Measurements from ENCODE around the gene PIK3R2.

Gene PIK3R2

DNA sequence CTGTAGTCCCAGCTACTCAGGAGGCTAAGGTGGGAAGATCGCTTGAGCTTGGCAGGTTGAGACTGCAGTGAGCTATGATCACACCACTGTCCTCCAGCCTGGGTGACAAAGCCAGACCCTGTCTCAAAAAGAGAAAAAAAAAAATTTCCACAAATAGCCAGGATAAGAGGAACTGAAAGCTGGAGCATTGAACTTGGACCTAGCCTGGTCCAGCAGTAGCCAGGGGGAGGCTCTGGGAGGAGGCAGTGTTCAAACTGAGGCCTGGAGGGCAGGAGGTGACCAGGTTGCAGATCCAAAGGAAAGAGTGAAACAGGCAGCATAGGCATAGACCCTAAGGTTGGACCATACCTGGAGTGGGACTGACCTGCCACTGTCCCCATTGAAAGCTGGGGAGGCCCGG is 26.9 kb upstream of the PIK3R2 start:
- DNase-seq: no peak

DNA sequence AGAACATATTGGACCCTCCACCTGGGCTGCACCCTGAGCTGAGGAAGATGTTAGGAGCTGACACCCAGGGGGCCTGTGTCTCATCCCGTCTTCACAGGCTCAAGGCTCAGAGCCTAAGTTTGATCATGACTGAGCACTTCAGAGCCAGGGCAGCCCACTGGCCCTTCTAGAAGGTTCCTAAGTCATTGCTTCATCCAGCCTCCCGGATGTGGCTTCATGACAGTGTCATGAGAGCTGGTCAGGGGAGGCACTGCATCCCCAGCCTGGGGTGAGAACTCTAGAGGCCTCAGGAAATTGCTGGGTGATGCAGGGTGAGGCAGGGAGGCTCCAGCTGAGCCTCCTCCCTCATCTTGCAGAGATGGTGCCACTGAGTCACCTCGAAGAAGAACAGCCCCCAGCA is 24.9 kb upstream of the PIK3R2 start:
- no peak for DNase-seq

DNA sequence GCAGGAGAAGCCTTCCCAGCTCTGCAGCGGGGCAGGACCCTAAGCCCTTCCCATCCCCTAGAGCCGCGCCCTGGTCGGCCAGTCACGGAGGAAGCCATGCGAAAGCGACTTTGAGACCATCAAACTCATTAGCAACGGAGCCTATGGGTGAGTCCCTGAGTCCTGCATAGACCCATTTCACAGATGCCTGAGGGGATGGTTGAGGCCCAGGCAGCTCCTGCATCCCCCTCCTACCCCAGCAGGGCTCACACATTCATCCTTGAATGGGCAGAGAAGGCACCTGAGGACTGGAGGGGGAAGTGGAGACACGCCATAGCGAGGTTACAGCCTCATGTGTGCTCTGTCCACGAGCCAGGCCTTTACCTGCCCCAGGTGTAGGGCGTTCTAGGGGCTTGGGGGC is 24.2 kb upstream of the PIK3R2 start:
- no peak for DNase-seq

- DNase-seq: no peak
These were observed 22.3 kb upstream of the PIK3R2 start for GRCh38 chr19:18130523-18131242.

DNA sequence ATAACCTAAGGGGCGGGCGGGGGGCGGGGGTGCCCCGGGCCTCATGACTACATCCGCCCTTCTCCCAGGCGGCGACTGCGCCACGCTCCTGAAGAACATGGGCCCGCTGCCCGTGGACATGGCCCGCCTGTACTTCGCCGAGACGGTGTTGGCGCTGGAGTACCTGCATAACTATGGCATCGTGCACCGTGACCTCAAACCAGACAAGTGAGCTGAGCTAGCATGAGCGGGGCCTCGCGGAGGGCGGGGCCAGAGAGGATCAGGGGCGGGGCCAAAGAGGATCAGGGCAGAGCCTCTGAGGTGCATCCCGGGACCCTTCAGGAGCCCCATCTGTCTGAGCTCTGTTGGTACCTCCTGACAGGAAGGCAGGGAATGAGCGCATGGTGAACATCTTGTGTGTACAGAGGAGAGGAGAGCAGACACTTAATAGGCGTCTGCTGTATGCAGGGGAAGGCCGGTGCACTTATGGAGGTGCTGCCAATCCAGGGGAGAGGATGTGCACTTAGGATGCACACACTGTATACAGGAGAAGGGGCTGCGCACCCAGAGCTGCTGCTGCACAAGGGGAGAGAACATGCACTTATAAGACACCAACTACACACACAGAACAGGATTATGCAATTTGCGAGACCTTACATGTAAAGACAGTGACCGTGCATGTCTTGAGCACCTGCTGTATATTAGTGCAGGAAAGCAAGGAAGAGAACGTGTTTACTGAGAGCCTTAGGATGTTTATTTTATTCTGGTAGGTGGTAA is 20.9 kb upstream of the PIK3R2 start:
- DNase-seq: no peak

- no peak for DNase-seq
These were observed 17.0 kb upstream of the PIK3R2 start for GRCh38 chr19:18135712-18136584.

DNA sequence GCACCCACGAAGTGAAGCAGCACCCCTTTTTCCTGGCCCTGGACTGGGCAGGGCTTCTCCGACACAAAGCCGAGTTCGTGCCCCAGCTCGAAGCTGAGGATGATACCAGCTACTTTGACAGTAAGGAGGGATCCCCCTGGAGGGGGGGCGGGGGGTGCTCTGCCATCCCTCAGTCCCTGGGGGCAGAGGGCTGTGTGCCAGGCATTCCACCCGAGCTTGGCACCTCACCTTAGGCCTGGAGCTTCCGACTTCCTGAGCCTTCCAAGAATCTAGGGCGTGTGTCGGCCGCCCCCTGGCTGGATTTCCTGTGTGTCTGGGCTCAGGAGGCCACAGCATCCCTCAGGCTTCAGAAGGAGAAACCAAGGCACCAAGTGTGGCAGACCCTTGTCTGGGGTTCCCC is 15.7 kb upstream of the PIK3R2 start:
- DNase-seq: no peak

DNA sequence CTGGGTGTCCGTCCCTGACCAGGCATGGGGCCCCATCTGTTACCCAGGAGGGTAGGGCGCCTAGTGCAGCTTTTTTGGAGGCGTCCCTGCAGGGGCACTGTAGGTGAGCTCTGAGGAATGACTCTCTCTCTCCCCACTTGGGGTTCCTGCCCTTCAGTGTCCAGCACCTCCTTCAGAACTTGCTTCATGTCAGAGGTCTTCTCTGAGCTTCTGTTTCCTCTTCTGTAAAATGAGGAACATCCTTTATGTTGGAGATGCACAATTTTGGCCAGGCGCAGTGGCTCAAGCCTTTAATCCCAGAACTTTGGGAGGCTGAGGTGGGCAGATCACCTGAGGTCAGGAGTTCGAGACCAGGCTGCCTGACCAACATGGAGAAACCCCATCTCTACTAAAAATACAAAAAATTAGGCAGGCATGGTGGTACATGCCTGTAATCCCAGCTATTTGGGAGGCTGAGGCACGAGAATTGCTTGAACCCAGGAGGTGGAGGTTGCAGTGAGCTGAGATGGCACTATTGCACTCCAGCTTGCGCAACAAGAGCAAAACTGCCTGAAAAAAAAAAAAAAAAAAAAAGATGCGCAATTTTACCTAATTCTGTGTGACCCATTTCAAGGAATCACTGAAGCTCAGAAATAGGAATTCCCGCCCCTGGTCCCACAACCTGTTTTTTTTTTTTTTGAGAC is 15.2 kb upstream of the PIK3R2 start:
- DNase-seq: no peak

DNA sequence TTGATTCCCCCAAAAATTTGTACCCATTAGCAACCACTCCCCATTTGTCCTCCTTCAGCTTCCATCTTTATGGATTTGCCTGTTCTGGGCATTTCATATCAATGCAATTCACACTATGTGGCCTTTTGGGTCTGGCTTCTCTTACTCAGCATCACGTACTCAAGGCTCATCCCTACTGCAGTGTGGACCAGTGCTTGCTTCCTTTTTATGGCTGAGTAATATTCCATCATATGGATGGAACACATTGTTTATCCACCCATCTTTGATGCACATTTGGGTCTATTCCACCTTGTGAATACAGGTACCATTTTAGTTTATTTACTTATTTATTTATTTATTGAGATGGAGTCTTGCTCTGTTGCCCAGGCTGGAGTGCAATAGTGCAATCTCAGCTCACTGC is 12.5 kb upstream of the PIK3R2 start:
- DNase-seq: no peak

- no peak for DNase-seq
These were observed 11.9 kb upstream of the PIK3R2 start for GRCh38 chr19:18141031-18141430.

DNA sequence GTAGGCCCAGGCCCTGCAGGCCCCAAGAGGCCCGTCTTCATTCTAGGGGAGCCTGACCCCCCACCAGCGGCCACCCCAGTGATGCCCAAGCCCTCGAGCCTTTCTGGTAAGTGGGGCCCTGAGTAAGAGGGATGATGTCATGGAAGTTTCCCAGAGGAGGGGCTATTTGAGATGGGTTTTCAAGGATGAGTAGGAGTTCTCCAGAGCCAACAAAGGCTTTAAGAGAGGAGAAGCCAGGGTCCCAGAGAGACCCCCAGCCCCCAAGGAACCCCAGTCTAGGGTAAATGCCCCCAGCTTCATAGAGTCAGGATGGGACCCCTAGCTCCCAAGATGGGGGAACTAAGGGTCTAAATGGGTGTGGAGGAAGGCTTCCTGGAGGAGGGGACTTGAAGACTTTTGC is 9.1 kb upstream of the PIK3R2 start:
- DNase-seq: no peak

DNA sequence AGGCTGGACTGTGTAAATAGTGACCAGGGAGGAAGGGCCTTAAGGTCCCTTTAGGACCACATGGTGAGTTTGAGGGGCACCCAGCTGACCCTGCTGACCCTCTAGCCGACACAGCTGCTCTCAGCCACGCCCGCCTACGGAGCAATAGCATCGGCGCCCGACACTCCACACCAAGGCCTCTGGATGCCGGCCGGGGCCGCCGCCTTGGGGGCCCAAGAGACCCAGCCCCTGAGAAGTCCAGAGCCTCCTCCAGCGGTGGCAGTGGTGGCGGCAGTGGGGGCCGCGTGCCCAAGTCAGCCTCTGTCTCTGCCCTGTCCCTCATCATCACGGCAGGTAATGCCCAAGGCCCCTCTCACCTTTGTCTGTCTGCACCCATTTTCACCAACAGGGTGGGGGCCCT is 8.6 kb upstream of the PIK3R2 start:
- no peak for DNase-seq

DNA sequence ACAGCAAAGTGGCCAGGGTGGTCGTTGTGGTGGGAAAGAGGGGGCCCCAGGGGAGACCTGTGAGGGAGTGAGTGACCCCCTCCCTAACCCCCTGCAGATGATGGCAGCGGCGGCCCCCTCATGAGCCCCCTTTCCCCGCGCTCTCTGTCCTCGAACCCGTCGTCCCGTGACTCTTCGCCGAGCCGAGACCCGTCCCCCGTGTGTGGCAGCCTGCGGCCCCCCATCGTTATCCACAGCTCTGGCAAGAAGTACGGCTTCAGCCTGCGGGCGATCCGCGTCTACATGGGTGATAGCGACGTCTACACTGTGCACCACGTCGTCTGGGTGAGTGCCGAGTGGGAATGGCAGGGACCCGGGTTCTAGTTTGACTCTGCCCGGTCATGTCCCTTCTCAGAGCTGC is 8.1 kb upstream of the PIK3R2 start:
- DNase-seq: no peak

DNA sequence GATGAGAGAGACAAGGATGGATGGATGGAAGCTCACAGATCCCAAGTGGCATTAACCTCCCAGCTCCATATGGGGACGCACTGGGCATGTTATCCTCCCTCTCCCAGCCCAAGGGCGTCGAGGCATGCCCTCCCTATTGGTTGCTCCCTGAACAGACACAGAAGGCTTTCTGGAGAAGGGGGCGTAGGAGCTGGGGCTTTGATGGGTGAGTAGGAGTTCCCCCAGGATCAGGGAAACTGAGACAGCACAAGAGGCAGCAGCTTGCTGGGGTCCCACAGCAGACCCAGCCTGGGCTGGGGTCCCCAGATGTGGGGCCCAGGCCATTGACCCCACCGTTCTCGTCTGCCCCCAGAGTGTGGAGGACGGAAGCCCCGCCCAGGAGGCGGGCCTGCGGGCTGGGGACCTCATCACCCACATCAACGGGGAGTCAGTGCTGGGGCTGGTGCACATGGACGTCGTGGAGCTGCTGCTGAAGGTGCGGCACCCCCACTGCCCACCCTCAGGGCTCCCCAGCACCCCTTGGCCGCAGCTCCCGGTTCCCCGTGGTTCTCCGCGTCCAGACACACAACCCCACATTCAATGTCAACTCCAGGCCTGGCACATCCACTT is 7.5 kb upstream of the PIK3R2 start:
- DNase-seq: no peak

DNA sequence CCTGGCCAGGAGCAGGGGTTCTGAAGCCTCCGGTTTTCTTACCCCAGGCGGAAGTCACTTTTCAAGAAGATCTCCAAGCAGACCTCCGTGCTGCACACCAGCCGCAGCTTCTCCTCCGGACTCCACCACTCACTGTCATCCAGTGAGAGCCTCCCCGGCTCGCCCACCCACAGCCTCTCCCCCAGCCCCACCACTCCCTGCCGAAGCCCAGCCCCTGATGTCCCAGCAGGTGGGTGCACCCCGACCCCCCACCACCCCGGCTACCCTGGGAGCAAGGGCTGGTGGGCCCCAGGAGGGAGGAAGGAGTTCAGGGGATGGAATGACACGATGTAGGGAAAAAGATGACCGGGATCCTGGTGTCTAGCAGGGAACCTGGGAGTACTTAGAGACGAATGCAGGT is 5.6 kb upstream of the PIK3R2 start:
- no peak for DNase-seq

- DNase-seq: no peak
These were observed 3.4 kb upstream of the PIK3R2 start for GRCh38 chr19:18149596-18149975.

DNA sequence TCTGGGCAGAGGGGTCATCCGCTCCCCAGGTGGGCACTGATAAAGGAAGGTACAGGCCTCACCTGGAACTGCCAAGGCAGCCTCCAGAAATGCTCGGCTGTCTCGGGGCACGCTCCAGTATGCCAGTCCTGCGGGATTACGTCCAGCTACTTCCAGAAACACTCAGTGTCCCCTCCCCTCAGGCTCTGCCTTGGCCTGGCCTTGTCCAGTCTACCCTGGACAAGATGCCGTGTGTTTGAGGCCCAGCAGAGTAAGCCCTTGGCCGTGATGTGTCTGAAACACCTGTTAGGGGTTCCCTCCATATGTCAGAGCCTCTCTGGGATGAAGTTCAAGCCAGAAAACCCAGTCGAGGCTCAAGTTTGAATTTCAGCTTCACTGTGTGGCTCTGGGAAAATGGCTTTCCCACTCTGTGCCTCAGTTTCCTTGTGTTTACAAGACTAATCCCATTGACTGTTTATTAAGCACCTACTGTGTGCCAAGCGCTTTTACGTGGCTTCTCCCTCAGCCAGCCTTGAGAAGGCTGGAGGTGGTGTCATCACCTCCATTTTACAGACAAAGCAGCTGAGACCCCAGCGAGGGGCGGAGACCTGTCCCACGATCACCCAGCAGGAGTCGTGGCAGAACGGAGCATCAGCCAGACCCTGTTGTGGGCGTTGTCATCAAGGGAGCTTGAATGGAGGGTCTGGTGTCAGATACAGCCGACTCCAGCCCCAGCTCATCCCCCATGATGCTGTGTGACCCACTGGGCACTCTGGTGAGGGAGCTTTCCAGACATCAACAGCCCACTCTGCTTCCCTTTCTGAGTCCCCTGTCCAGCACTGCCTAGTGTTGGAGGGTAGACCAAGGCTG is 2.0 kb upstream of the PIK3R2 start:
- DNase-seq: no peak

GRCh38 chr19:18152442-18152816 is 534 bp upstream of the PIK3R2 start:
- DNase-seq: peak; percentile 96

- no peak for DNase-seq
These were observed 682 bp downstream of the PIK3R2 start for GRCh38 chr19:18153556-18154134.

- DNase-seq: no peak
These were observed 2.4 kb downstream of the PIK3R2 start for GRCh38 chr19:18155095-18156087.
